Measurements from ENCODE around the gene OR6S1. TPM values are rescaled to one million over a fixed set of nuclear protein-coding genes. Genes with fewer than 3 reads are reported as not detected.
"Not testable (repeated sequence)": the region's sequence is repeated elsewhere in the genome, so short reads cannot be mapped to it uniquely, and the experiment has no call there.

Gene OR6S1
- total and polyA plus RNA-seq, 9 donors: not detected

DNA sequence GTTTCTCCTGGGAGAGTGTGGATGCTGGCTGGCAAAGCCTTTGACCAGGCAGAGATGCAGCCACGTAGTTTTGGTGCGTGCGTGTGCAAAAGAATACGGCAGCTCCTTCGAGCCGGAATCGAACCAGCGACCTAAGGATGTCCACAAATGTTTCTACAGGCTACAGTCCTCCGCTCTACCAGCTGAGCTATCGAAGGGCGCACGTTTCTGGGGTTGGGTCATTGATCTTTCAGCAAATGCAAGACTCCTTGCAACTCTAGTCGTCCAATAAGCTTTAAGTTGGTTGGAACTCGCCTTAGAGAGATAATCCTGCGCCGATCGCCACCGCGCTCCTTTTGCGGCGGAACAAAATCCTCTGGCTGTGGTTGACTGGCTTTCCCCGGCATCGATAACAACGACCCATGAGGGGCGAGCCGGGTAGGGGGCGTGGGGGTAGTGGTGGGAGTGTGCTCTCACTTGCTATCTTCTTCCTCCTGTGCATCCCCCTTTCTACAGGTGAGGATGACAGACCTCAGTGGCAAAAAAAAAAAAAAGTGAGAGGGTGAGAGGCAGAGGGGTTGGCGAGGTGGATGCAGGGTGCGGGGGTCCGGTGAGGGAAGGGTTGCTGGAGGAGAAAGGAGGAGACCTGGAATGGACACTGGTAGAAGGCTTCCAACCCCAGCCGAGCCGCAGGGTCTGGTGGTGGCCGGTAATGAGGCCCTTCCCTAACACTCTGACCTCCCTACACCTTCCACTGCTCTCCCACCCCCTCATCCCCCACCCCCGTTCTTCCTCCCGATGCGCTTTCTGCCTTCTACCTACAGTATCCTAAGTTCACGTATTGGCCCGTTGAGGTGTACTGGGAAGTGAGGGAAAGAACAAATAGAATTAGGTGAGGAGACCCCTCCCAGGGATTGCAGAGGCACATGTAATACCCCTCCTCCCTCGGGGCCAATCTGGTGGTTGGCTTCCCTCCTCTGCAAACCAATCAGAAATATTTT, 11.8 kb upstream of the OR6S1 start:
- intact Hi-C loops (cut with DNase I): no loop called here
- H3K27me3 ChIP-seq: no peaks in the 10 kb centered on the region

DNA sequence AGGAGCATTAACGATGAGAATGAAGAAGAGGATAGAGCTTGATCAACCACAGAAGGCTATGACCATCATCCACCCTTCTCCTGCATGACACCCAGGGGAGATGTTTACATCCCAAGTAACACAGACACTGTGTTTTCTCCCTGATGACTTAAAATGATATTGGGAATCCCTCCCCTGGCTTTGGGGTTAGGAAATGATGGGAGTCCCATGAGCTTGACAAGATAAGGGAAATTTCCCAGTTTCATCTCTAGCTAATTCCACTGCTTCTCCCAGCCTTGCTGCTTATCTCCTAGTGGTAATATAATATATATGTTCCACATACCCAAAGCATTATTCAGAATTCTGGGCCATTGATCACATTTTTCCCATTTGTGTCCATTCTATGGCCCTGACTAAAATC, 4.0 kb upstream of the OR6S1 start:
- Histone ChIP-seq H3K4me1 (ENCODE audit: insufficient read depth) (no peaks in the 10 kb centered on the region), H3K27ac (no peak overlapping the region), H3K36me3 (no peaks in the 10 kb centered on the region), H3K4me3 (no peak overlapping the region), H3K27me3 (no peaks in the 10 kb centered on the region), H3K9me3 (no peaks in the 10 kb centered on the region)
- no peak for DNase-seq
- WGBS, 3 donors: 81 to 91% (median 84%) methylated on average over 1 of the region's 1 CpG
- intact Hi-C loops (cut with DNase I): no loop called here
- TF ChIP-seq, protein P1, sequence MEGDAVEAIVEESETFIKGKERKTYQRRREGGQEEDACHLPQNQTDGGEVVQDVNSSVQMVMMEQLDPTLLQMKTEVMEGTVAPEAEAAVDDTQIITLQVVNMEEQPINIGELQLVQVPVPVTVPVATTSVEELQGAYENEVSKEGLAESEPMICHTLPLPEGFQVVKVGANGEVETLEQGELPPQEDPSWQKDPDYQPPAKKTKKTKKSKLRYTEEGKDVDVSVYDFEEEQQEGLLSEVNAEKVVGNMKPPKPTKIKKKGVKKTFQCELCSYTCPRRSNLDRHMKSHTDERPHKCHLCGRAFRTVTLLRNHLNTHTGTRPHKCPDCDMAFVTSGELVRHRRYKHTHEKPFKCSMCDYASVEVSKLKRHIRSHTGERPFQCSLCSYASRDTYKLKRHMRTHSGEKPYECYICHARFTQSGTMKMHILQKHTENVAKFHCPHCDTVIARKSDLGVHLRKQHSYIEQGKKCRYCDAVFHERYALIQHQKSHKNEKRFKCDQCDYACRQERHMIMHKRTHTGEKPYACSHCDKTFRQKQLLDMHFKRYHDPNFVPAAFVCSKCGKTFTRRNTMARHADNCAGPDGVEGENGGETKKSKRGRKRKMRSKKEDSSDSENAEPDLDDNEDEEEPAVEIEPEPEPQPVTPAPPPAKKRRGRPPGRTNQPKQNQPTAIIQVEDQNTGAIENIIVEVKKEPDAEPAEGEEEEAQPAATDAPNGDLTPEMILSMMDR (IDR thresholded peaks at IDR 0.05): no peak
- no peak for TF ChIP-seq POLR2A (IDR thresholded peaks at IDR 0.05)
- no peak for TF ChIP-seq EP300 (IDR thresholded peaks at IDR 0.05)

More for the DNA sequence above, 11.8 kb upstream of the OR6S1 start:
- H3K9me3 ChIP-seq: no peaks in the 10 kb centered on the region
- no peaks in the 10 kb centered on the region for H3K36me3 ChIP-seq
- 2 to 3% (median 2%) methylated on average over 39 of the region's 39 CpGs for WGBS, 3 donors
- DNase-seq: peak in 1 of 5 donors; percentile 40
- H3K27ac ChIP-seq: no peak overlapping the region
- no peak overlapping the region for H3K4me3 ChIP-seq
- TF ChIP-seq, protein P1 (IDR thresholded peaks at IDR 0.05): no peak
- TF ChIP-seq EP300 (IDR thresholded peaks at IDR 0.05): no peak
- TF ChIP-seq POLR2A (IDR thresholded peaks at IDR 0.05): no peak
- no peaks in the 10 kb centered on the region for H3K4me1 ChIP-seq (ENCODE audit: insufficient read depth)

DNA sequence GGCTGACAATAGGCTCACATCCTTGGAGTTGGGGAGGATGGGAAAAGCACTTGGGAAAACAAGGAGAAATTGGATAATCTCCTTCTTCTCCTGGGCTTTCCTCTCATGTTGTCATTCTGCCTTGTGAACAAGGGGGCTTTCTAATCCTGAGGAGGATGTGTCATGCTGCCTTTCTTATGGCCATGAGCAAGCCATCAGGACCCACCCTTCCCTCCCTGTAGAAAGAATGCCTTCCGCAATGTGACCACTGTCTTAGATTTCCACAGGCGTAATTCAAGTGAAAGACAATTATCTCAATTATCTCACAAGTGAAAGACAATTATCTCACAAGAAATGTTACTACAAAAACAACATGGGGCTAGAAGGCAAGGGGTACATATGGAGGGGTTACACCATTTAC, 3.0 kb upstream of the OR6S1 start:
- no peak for DNase-seq
- no peaks in the 10 kb centered on the region for H3K9me3 ChIP-seq
- TF ChIP-seq, protein P1 (IDR thresholded peaks at IDR 0.05): no peak
- TF ChIP-seq EP300 (IDR thresholded peaks at IDR 0.05) (no peak), POLR2A (IDR thresholded peaks at IDR 0.05) (no peak)
- H3K27me3 ChIP-seq: no peaks in the 10 kb centered on the region
- WGBS, 3 donors: 87 to 89% (median 88%) methylated on average over 2 of the region's 2 CpGs
- no peak overlapping the region for H3K27ac ChIP-seq
- intact Hi-C loops (cut with DNase I): no loop called here
- H3K36me3 ChIP-seq: no peaks in the 10 kb centered on the region
- H3K4me1 ChIP-seq (ENCODE audit: insufficient read depth): no peaks in the 10 kb centered on the region
- no peak overlapping the region for H3K4me3 ChIP-seq

DNA sequence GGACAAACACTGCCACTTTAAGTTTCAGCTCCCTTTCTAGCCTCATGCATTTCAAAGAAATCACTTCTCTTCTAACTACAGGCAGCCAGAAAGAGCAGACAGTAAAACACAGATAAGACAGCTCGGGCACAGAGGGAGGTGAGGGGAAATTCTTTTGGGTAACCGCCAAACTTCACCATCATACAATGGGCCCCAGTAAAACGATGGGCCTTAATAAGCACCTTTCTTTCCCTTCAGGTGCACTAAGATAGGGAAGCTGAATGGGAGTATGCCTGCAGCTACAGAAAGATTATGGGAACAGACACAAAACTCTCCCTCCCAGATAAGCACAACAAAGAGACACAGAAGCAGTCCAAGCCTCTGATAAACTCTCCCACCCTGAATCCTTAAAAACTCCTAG, 1.3 kb upstream of the OR6S1 start:
- H3K27me3 ChIP-seq; DNase-seq; H3K36me3 ChIP-seq; H3K4me3 ChIP-seq; H3K27ac ChIP-seq; H3K4me1 ChIP-seq (ENCODE audit: insufficient read depth); H3K9me3 ChIP-seq; intact Hi-C loops (cut with DNase I): not testable (repeated sequence)
- whole genome bisulfite sequencing, 3 donors: 2 to 10% (median 6%) methylated on average over 3 of the region's 3 CpGs

DNA sequence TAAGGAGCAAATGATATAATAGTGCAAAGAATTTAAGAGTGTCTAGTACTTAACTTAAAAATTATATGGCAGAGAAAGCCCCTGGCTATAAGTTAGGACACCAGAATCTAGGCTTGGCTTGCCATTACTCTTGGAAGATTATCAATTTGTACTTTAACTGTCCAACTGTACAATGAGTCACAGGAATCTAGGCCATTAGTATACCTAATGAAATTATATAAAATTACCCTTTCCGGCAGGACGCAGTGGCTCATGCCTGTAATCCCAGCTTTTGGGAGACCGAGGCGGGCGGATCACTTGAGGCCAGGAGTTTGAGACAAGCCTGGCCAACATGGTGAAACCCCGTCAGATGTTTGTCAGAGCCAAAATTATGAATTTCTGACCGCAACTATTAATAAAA, 691 bp upstream of the OR6S1 start:
- H3K36me3 ChIP-seq: no peaks in the 10 kb centered on the region
- 83 to 89% (median 87%) methylated on average over 7 of the region's 7 CpGs for WGBS, 3 donors
- no peaks in the 10 kb centered on the region for H3K4me1 ChIP-seq (ENCODE audit: insufficient read depth)
- H3K27ac ChIP-seq: no peak overlapping the region
- no peaks in the 10 kb centered on the region for H3K9me3 ChIP-seq
- no peak for TF ChIP-seq EP300 (IDR thresholded peaks at IDR 0.05)
- no peak for TF ChIP-seq POLR2A (IDR thresholded peaks at IDR 0.05)
- TF ChIP-seq, protein P1 (IDR thresholded peaks at IDR 0.05): no peak
- DNase-seq: no peak
- no peaks in the 10 kb centered on the region for H3K27me3 ChIP-seq
- intact Hi-C loops (cut with DNase I): no loop called here
- no peak overlapping the region for H3K4me3 ChIP-seq

Measured in ovary (tissue), 9 donors.